GM19043 (cell line): ENCODE measurements around the gene IKZF3.
A peak's percentile ranks its signal among the peaks of the same experiment; 100 is the strongest.
"Not testable (repeated sequence)": the region's sequence is repeated elsewhere in the genome, so short reads cannot be mapped to it uniquely, and the experiment has no call there.

Source experiments
- ATAC-seq: cut with Tn5 transposase; IDR thresholded peaks from one replicate; pipeline ENCODE4 v1.9.1; 2021; ENCODE audit warnings: low read depth; ENCODE audit not compliant: unreplicated experiment

The IKZF3 gene

GRCh38 chr17:39757176-39757662 lies 106.9 kb downstream of the IKZF3 start:
- no peak for ATAC-seq

- ATAC-seq: no peak
These were observed 107.6 kb downstream of the IKZF3 start for GRCh38 chr17:39756380-39757079.

- no peak for ATAC-seq
These were observed 108.3 kb downstream of the IKZF3 start for GRCh38 chr17:39755554-39756379.

- ATAC-seq: no peak
These were observed 109.1 kb downstream of the IKZF3 start for GRCh38 chr17:39754958-39755553.

GRCh38 chr17:39754161-39754957 lies 109.8 kb downstream of the IKZF3 start:
- peak; percentile 54 for ATAC-seq

GRCh38 chr17:39753514-39754160 lies 110.5 kb downstream of the IKZF3 start:
- ATAC-seq: peak; percentile 6

GRCh38 chr17:39752241-39752881 lies 111.8 kb downstream of the IKZF3 start:
- no peak for ATAC-seq

GRCh38 chr17:39751637-39752036 lies 112.5 kb downstream of the IKZF3 start:
- ATAC-seq: no peak

- ATAC-seq: no peak
These were observed 113.0 kb downstream of the IKZF3 start for GRCh38 chr17:39751016-39751543.

GRCh38 chr17:39750131-39751015 lies 113.7 kb downstream of the IKZF3 start:
- no peak for ATAC-seq

GRCh38 chr17:39748444-39749034 lies 115.6 kb downstream of the IKZF3 start:
- not testable (repeated sequence) for ATAC-seq

- ATAC-seq: no peak
These were observed 116.4 kb downstream of the IKZF3 start for GRCh38 chr17:39747745-39748144.

GRCh38 chr17:39746145-39746461 lies 118.0 kb downstream of the IKZF3 start:
- ATAC-seq: no peak

GRCh38 chr17:39745335-39746144 lies 118.6 kb downstream of the IKZF3 start:
- ATAC-seq: no peak

GRCh38 chr17:39744836-39745215 lies 119.3 kb downstream of the IKZF3 start:
- ATAC-seq: no peak

GRCh38 chr17:39744075-39744835 lies 119.9 kb downstream of the IKZF3 start:
- ATAC-seq: no peak
